Activated CD8-positive, alpha-beta T cell treated with anti-CD3 and anti-CD28 coated beads, Interleukin-2, amount 10 ng/mL, durations not matched to agents 7 days and 5 days (primary cell): ENCODE data around the gene CDC23. TPM values are rescaled to one million over a fixed set of nuclear protein-coding genes. Genes with fewer than 3 reads are reported as not detected.
"Not testable (repeated sequence)": the region's sequence is repeated elsewhere in the genome, so short reads cannot be mapped to it uniquely, and the experiment has no call there.

Experiments used
- ATAC-seq: fragments of 150-1000 bp; cut with Tn5 transposase; one replicate; pipeline ENCODE4 v1.10.0; 2021; ENCODE audit warnings: moderate library complexity
- CTCF ChIA-PET: fragments of 350-600 bp; sonication (Branson Sonifier 250); formaldehyde crosslinking; loops from one replicate; lab custom pipeline; 2021; ENCODE audit warnings: antibody characterized with exemption; lab: Charles Lee
- POLR2A ChIA-PET: fragments of 350-600 bp; sonication (Branson Sonifier 250); formaldehyde crosslinking; loops from one replicate; lab custom pipeline; 2021; ENCODE audit warnings: antibody characterized with exemption; lab: Charles Lee
- DNase-seq: peaks from one replicate; pipeline ENCODE4 v3.0.0-alpha.2; 2020
- H3K27ac Mint-ChIP-seq: one replicate; pipeline ENCODE4 v1.8.0; 2021; ENCODE audit warnings: mild to moderate bottlenecking, mixed read lengths
- H3K27me3 Mint-ChIP-seq: one replicate; pipeline ENCODE4 v1.8.0; 2021; ENCODE audit warnings: low read depth, mixed read lengths
- H3K36me3 Mint-ChIP-seq: one replicate; pipeline ENCODE4 v1.8.0; 2021; ENCODE audit warnings: low read depth, mixed read lengths
- H3K4me1 Mint-ChIP-seq: one replicate; pipeline ENCODE4 v1.8.0; 2021; ENCODE audit warnings: low read depth, mixed read lengths
- H3K4me3 Mint-ChIP-seq: one replicate; pipeline ENCODE4 v1.8.0; 2021; ENCODE audit warnings: mild to moderate bottlenecking, mixed read lengths
- H3K9me3 Mint-ChIP-seq: one replicate; pipeline ENCODE4 v1.8.0; 2022; ENCODE audit warnings: mixed read lengths; ENCODE audit not compliant: insufficient read depth
- total RNA-seq, 2 experiments: library from RNA; stranded (reverse); gene quantifications; one replicate each; pipeline ENCODE4 v1.2.3, GENCODE V29; 2021

CDC23 gene
- total RNA-seq, 2 experiments from 2014 or later, result 34.1 to 36.6 TPM

GRCh38 chr5:138212828-138213160 is 329 bp downstream of the CDC23 start:
- peak overlapping the region; percentile 98 for H3K27ac Mint-ChIP-seq
- ChIA-PET POLR2A (interaction anchor here (0.9 to 1.5 kb wide), 13 partner anchors 10 to 331 kb away, joined by 3 to 9 read pairs (median 4); partner anchors contain the start of genes BRD8, CDC25C, EGR1 and ETF1), CTCF (interaction anchor here (0.8 to 3.1 kb wide), 10 partner anchors 10 to 189 kb away, joined by 3 to 12 read pairs (median 4); partner anchors contain the start of genes BRD8, GFRA3, KDM3B and KIF20A)
- H3K27me3 Mint-ChIP-seq, result no peaks in the 10 kb centered on the region
- no peaks in the 10 kb centered on the region for H3K9me3 Mint-ChIP-seq
- peak; percentile 39 for DNase-seq
- H3K36me3 Mint-ChIP-seq, result peaks cover 15% of the 10 kb centered on the region
- ATAC-seq, result peak; percentile 50
- peak overlapping the region; percentile 99 for H3K4me3 Mint-ChIP-seq
- H3K4me1 Mint-ChIP-seq, result peaks cover 22% of the 10 kb centered on the region

GRCh38 chr5:138210985-138211384 is 2.1 kb downstream of the CDC23 start:
- no peak for DNase-seq
- ChIA-PET POLR2A (no interaction called here), CTCF (no interaction called here)
- peaks cover 17% of the 10 kb centered on the region for H3K36me3 Mint-ChIP-seq
- H3K9me3 Mint-ChIP-seq, result no peaks in the 10 kb centered on the region
- H3K27me3 Mint-ChIP-seq, result no peaks in the 10 kb centered on the region
- H3K4me3 Mint-ChIP-seq, result no peak overlapping the region
- no peak for ATAC-seq
- H3K4me1 Mint-ChIP-seq, result peaks cover 22% of the 10 kb centered on the region
- H3K27ac Mint-ChIP-seq, result no peak overlapping the region

- H3K27ac Mint-ChIP-seq, DNase-seq, H3K4me3 Mint-ChIP-seq, H3K4me1 Mint-ChIP-seq, H3K27me3 Mint-ChIP-seq, CTCF ChIA-PET, H3K9me3 Mint-ChIP-seq, ATAC-seq, POLR2A ChIA-PET: not testable (repeated sequence)
- H3K36me3 Mint-ChIP-seq, result peaks cover 42% of the 10 kb centered on the region
These were observed 19.3 kb downstream of the CDC23 start for GRCh38 chr5:138193859-138194258.

GRCh38 chr5:138192826-138193225 is 20.3 kb downstream of the CDC23 start:
- H3K27me3 Mint-ChIP-seq, result no peaks in the 10 kb centered on the region
- no peaks in the 10 kb centered on the region for H3K4me1 Mint-ChIP-seq
- H3K4me3 Mint-ChIP-seq, result no peak overlapping the region
- H3K9me3 Mint-ChIP-seq, result no peaks in the 10 kb centered on the region
- ChIA-PET CTCF (interaction anchor here (1.5 kb wide), 1 partner anchor 160 kb away, joined by 3 read pairs; no protein-coding TSS in a partner anchor), POLR2A (no interaction called here)
- ATAC-seq, result no peak
- DNase-seq, result no peak
- no peak overlapping the region for H3K27ac Mint-ChIP-seq
- H3K36me3 Mint-ChIP-seq, result peaks cover 49% of the 10 kb centered on the region

- ATAC-seq (no peak), DNase-seq (no peak)
- no peaks in the 10 kb centered on the region for H3K27me3 Mint-ChIP-seq
- ChIA-PET POLR2A (interaction anchor here (0.6 to 1.2 kb wide), 3 partner anchors 15 to 501 kb away, joined by 3 to 4 read pairs (median 3); no protein-coding TSS in a partner anchor), CTCF (interaction anchor here (0.8 to 3.7 kb wide), 4 partner anchors 10 to 223 kb away, joined by 3 to 17 read pairs (median 8); partner anchors contain the start of genes BRD8, KDM3B and KIF20A)
- no peaks in the 10 kb centered on the region for H3K9me3 Mint-ChIP-seq
- H3K27ac Mint-ChIP-seq, result no peak overlapping the region
- H3K4me1 Mint-ChIP-seq, result peaks cover 5% of the 10 kb centered on the region
- H3K36me3 Mint-ChIP-seq, result peaks cover 71% of the 10 kb centered on the region
- no peak overlapping the region for H3K4me3 Mint-ChIP-seq
These were observed 24.5 kb downstream of the CDC23 start for GRCh38 chr5:138188626-138189025.

- Mint-ChIP-seq H3K4me1 (peaks cover 8% of the 10 kb centered on the region), H3K4me3 (no peak overlapping the region), H3K36me3 (peaks cover 77% of the 10 kb centered on the region), H3K27me3 (no peaks in the 10 kb centered on the region), H3K27ac (peak overlapping the region; percentile 58), H3K9me3 (no peaks in the 10 kb centered on the region)
- CTCF ChIA-PET, result interaction anchor here (1.0 kb wide), 1 partner anchor 13 kb away, joined by 3 read pairs; no protein-coding TSS in a partner anchor
- ATAC-seq (no peak), DNase-seq (no peak)
- POLR2A ChIA-PET, result no interaction called here
These were observed 27.1 kb downstream of the CDC23 start for GRCh38 chr5:138186002-138186447.

- Mint-ChIP-seq H3K4me1 (peaks cover 17% of the 10 kb centered on the region), H3K9me3 (no peaks in the 10 kb centered on the region), H3K27ac (no peak overlapping the region), H3K4me3 (no peak overlapping the region), H3K27me3 (no peaks in the 10 kb centered on the region), H3K36me3 (peaks cover 63% of the 10 kb centered on the region)
- ChIA-PET CTCF (no interaction called here), POLR2A (no interaction called here)
- no peak for ATAC-seq
- no peak for DNase-seq
These were observed 30.3 kb downstream of the CDC23 start for GRCh38 chr5:138182808-138183207.

GRCh38 chr5:138180841-138181240 is 32.3 kb downstream of the CDC23 start:
- ChIA-PET POLR2A (interaction anchor here (0.6 kb wide), 1 partner anchor 100 kb away, joined by 3 read pairs; no protein-coding TSS in a partner anchor), CTCF (interaction anchor here (1.3 to 6.1 kb wide), 9 partner anchors 8 to 254 kb away, joined by 3 to 72 read pairs (median 6); partner anchors contain the start of genes GFRA3 and KDM3B)
- ATAC-seq, result no peak
- Mint-ChIP-seq H3K27ac (no peak overlapping the region), H3K9me3 (no peaks in the 10 kb centered on the region), H3K27me3 (no peaks in the 10 kb centered on the region), H3K36me3 (peaks cover 58% of the 10 kb centered on the region), H3K4me1 (peaks cover 20% of the 10 kb centered on the region), H3K4me3 (no peak overlapping the region)
- DNase-seq, result no peak

GRCh38 chr5:138180183-138180782 is 32.8 kb downstream of the CDC23 start:
- CTCF ChIA-PET, result interaction anchor here (0.6 to 6.1 kb wide), 13 partner anchors 8 to 1162 kb away, joined by 3 to 72 read pairs (median 4); partner anchors contain the start of genes GFRA3, KDM3B and PAIP2
- DNase-seq (peak; percentile 38), ATAC-seq (peak; percentile 12)
- H3K9me3 Mint-ChIP-seq, result no peaks in the 10 kb centered on the region
- H3K27me3 Mint-ChIP-seq, result no peaks in the 10 kb centered on the region
- H3K4me3 Mint-ChIP-seq, result no peak overlapping the region
- H3K36me3 Mint-ChIP-seq, result peaks cover 55% of the 10 kb centered on the region
- POLR2A ChIA-PET, result interaction anchor here (0.6 to 4.1 kb wide), 3 partner anchors 101 to 173 kb away, joined by 3 to 21 read pairs (median 3); partner anchors contain the start of gene KDM3B
- peak overlapping the region; percentile 59 for H3K27ac Mint-ChIP-seq
- peaks cover 15% of the 10 kb centered on the region for H3K4me1 Mint-ChIP-seq

- POLR2A ChIA-PET, result interaction anchor here (0.6 to 4.1 kb wide), 9 partner anchors 33 to 1130 kb away, joined by 3 to 21 read pairs (median 4); partner anchors contain the start of genes CDC23, CDC25C, ETF1 and FAM53C
- ATAC-seq, result no peak
These were observed 33.8 kb downstream of the CDC23 start for GRCh38 chr5:138179277-138179857.

GRCh38 chr5:138178516-138179276 is 34.4 kb downstream of the CDC23 start, which contains the start of the genes BRD8 and KIF20A:
Gene BRD8, minus strand, starts transcription at chr5:138178630. Its CDS starts 16 bp downstream, at chr5:138178614.
Gene KIF20A, plus strand, starts transcription at chr5:138179112. Its CDS starts 569 bp downstream, at chr5:138179681.
- CTCF ChIA-PET, result interaction anchor here (0.8 to 6.1 kb wide), 14 partner anchors 10 to 1163 kb away, joined by 3 to 72 read pairs (median 4); partner anchors contain the start of genes CDC23, EGR1, GFRA3 and KDM3B
- H3K27ac Mint-ChIP-seq, result no peak within 1 kb of the TSS

More at GRCh38 chr5:138179277-138179857, 33.8 kb downstream of the CDC23 start:
- Mint-ChIP-seq H3K27ac (no peak overlapping the region), H3K4me1 (peaks cover 15% of the 10 kb centered on the region), H3K27me3 (no peaks in the 10 kb centered on the region), H3K9me3 (no peaks in the 10 kb centered on the region), H3K4me3 (no peak overlapping the region), H3K36me3 (peaks cover 51% of the 10 kb centered on the region)
- DNase-seq, result peak; percentile 25
- CTCF ChIA-PET, result interaction anchor here (0.8 to 6.1 kb wide), 15 partner anchors 9 to 1163 kb away, joined by 3 to 72 read pairs (median 4); partner anchors contain the start of genes CDC23, EGR1, GFRA3 and KDM3B

More at GRCh38 chr5:138178516-138179276, 34.4 kb downstream of the CDC23 start, which contains the start of the genes BRD8 and KIF20A:
- ATAC-seq (peak; percentile 90), DNase-seq (peak; percentile 97)
- Mint-ChIP-seq H3K27me3 (no peaks in the 10 kb centered on the region), H3K9me3 (no peaks in the 10 kb centered on the region), H3K4me1 (peaks cover 15% of the 10 kb centered on the region), H3K36me3 (peaks cover 48% of the 10 kb centered on the region), H3K4me3 (no peak within 1 kb of the TSS)
- POLR2A ChIA-PET, result interaction anchor here (0.6 to 4.1 kb wide), 13 partner anchors 9 to 1130 kb away, joined by 3 to 21 read pairs (median 4); partner anchors contain the start of genes CDC23, CDC25C, EGR1 and ETF1
